Measurements from ENCODE around the gene PI4KA.

- TF ChIP-seq, protein P1, sequence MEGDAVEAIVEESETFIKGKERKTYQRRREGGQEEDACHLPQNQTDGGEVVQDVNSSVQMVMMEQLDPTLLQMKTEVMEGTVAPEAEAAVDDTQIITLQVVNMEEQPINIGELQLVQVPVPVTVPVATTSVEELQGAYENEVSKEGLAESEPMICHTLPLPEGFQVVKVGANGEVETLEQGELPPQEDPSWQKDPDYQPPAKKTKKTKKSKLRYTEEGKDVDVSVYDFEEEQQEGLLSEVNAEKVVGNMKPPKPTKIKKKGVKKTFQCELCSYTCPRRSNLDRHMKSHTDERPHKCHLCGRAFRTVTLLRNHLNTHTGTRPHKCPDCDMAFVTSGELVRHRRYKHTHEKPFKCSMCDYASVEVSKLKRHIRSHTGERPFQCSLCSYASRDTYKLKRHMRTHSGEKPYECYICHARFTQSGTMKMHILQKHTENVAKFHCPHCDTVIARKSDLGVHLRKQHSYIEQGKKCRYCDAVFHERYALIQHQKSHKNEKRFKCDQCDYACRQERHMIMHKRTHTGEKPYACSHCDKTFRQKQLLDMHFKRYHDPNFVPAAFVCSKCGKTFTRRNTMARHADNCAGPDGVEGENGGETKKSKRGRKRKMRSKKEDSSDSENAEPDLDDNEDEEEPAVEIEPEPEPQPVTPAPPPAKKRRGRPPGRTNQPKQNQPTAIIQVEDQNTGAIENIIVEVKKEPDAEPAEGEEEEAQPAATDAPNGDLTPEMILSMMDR (IDR thresholded peaks at IDR 0.05) = no peak
- TF ChIP-seq EP300 (IDR thresholded peaks at IDR 0.05) (no peak), POLR2AphosphoS5 (IDR thresholded peaks at IDR 0.05) (no peak)
These were observed 26.5 kb upstream of the PI4KA start for GRCh38 chr22:20885017-20885556.

All from esophagus muscularis mucosa (tissue), 4 donors.